DOHH2 (cell line): ENCODE results near the gene HACD3.
"Not testable (repeated sequence)": the region's sequence is repeated elsewhere in the genome, so short reads cannot be mapped to it uniquely, and the experiment has no call there.

Experiments used
- H3F3A ChIP-seq: fragments of 200-600 bp; sonication (generic), shearing (Covaris generic); 2 replicates; pipeline ENCODE4 v1.6.0; 2016; ENCODE audit warnings: antibody characterized with exemption, mild to moderate bottlenecking; ENCODE audit not compliant: control insufficient read depth, insufficient read depth
- H3K27ac ChIP-seq: fragments of 200-600 bp; sonication (generic); 2 replicates; pipeline ENCODE4 v1.5.1; 2014; ENCODE audit warnings: low read depth, mild to moderate bottlenecking, low read length, moderate library complexity
- H3K27me3 ChIP-seq: fragments of 200-600 bp; sonication (generic); 2 replicates; pipeline ENCODE4 v1.6.1; 2014; ENCODE audit warnings: mild to moderate bottlenecking, low read length, mixed read lengths; ENCODE audit not compliant: control insufficient read depth
- H3K36me3 ChIP-seq: fragments of 200-600 bp; sonication (generic); 2 replicates; pipeline ENCODE4 v1.6.1; 2014; ENCODE audit warnings: mild to moderate bottlenecking, low read length, moderate library complexity, mixed read lengths; ENCODE audit not compliant: control insufficient read depth
- H3K4me1 ChIP-seq: fragments of 200-600 bp; sonication (generic); 2 replicates; pipeline ENCODE4 v1.6.1; 2014; ENCODE audit warnings: mild to moderate bottlenecking, low read length, mixed read lengths; ENCODE audit not compliant: control insufficient read depth
- H3K4me2 ChIP-seq: fragments of 200-600 bp; sonication (generic); 2 replicates; pipeline ENCODE4 v1.6.0; 2014; ENCODE audit warnings: mild to moderate bottlenecking, low read length, moderate library complexity
- H3K4me3 ChIP-seq: fragments of 200-600 bp; sonication (generic); 2 replicates; pipeline ENCODE4 v1.5.1; 2014; ENCODE audit warnings: mild to moderate bottlenecking, low read length, mixed read lengths
- H3K79me2 ChIP-seq: fragments of 200-600 bp; sonication (generic); 2 replicates; pipeline ENCODE4 v1.6.1; 2014; ENCODE audit warnings: mild to moderate bottlenecking, low read length, mixed read lengths; ENCODE audit not compliant: control insufficient read depth
- H3K9me2 ChIP-seq: fragments of 200-600 bp; sonication (generic); replicated peaks from 2 replicates; pipeline ENCODE4 v1.6.1; 2014; ENCODE audit warnings: mild to moderate bottlenecking, low read length, mixed read lengths; ENCODE audit not compliant: control insufficient read depth
- H3K9me3 ChIP-seq: fragments of 200-600 bp; sonication (generic); 2 replicates; pipeline ENCODE4 v1.6.1; 2014; ENCODE audit warnings: antibody characterized with exemption, low read length, mixed read lengths; ENCODE audit not compliant: control insufficient read depth, insufficient read depth
- H4K20me1 ChIP-seq: fragments of 200-600 bp; sonication (generic); 2 replicates; pipeline ENCODE4 v1.6.0; 2014; ENCODE audit warnings: low read depth, mild to moderate bottlenecking, antibody characterized with exemption, low read length, moderate library complexity; ENCODE audit not compliant: control insufficient read depth, insufficient read depth
- EZH2phosphoT487 ChIP-seq: fragments of 200-600 bp; sonication (generic); IDR thresholded peaks from 2 replicates; pipeline ENCODE4 v1.6.1; 2017; ENCODE audit warnings: borderline replicate concordance, mild to moderate bottlenecking, antibody characterized with exemption, low read length, moderate library complexity, mixed read lengths
- TF ChIP-seq, protein P1 (sequence below): fragments of 200-600 bp; sonication (generic); IDR thresholded peaks from one replicate; pipeline ENCODE4 v1.5.1; 2014; ENCODE audit warnings: antibody characterized with exemption, mild to moderate bottlenecking, low read depth, low read length; ENCODE audit not compliant: poor library complexity, severe bottlenecking

Gene HACD3

DNA sequence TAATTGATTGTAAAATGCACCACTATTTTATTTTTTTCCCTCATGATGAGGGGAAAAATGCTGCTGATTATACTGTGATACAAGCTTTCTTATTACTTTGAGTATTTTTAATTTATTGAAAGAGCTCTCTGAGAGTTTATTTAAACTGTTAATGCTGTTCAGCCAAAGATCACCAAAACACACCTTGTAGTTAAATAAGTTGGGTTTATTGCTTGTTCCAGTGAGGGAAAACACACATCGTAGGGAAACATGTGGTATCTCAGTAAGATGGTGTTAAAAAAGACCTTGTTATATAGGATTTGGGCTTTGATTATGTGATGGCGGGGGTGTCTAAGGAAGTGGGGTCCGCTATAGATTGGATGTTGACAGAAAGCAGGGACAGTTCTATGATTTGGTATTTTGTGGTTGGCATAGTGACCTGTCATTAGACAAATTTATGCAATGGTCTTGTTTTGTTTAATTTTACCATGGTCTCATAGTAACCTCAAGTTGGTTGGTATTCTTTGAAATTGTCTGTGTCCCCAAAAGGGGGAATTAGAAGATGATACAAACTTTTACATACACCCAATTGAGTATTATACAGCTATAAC is 11.1 kb downstream of the HACD3 start:
- no peaks in the 10 kb centered on the region for H3K9me3 ChIP-seq
- TF ChIP-seq, protein P1, sequence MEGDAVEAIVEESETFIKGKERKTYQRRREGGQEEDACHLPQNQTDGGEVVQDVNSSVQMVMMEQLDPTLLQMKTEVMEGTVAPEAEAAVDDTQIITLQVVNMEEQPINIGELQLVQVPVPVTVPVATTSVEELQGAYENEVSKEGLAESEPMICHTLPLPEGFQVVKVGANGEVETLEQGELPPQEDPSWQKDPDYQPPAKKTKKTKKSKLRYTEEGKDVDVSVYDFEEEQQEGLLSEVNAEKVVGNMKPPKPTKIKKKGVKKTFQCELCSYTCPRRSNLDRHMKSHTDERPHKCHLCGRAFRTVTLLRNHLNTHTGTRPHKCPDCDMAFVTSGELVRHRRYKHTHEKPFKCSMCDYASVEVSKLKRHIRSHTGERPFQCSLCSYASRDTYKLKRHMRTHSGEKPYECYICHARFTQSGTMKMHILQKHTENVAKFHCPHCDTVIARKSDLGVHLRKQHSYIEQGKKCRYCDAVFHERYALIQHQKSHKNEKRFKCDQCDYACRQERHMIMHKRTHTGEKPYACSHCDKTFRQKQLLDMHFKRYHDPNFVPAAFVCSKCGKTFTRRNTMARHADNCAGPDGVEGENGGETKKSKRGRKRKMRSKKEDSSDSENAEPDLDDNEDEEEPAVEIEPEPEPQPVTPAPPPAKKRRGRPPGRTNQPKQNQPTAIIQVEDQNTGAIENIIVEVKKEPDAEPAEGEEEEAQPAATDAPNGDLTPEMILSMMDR = no peak
- no peak for TF ChIP-seq EZH2phosphoT487
- H3F3A ChIP-seq = peaks cover 2% of the 10 kb centered on the region; the same call in 1 of the 2 replicates
- peaks cover 5% of the 10 kb centered on the region; the same call in 1 of the 2 replicates for H4K20me1 ChIP-seq
- no peaks in the 10 kb centered on the region for H3K9me2 ChIP-seq
- peaks cover 94% of the 10 kb centered on the region for H3K79me2 ChIP-seq
- H3K27me3 ChIP-seq = no peaks in the 10 kb centered on the region
- no peak overlapping the region for H3K27ac ChIP-seq
- no peak overlapping the region for H3K4me2 ChIP-seq
- H3K4me1 ChIP-seq = no peaks in the 10 kb centered on the region
- H3K4me3 ChIP-seq = no peak overlapping the region
- H3K36me3 ChIP-seq = peaks cover 5% of the 10 kb centered on the region; the same call in 1 of the 2 replicates

GRCh38 chr15:65547841-65548240 is 17.6 kb downstream of the HACD3 start:
- TF ChIP-seq EZH2phosphoT487 = no peak
- TF ChIP-seq, protein P1 = no peak
- Histone ChIP-seq H3K9me2 (no peaks in the 10 kb centered on the region), H3K27ac (no peak overlapping the region), H4K20me1 (peaks cover 4% of the 10 kb centered on the region; the same call in 1 of the 2 replicates), H3K36me3 (peaks cover 10% of the 10 kb centered on the region), H3F3A (peaks cover 2% of the 10 kb centered on the region; the same call in 1 of the 2 replicates), H3K9me3 (no peaks in the 10 kb centered on the region), H3K79me2 (peaks cover 91% of the 10 kb centered on the region), H3K4me1 (no peaks in the 10 kb centered on the region), H3K27me3 (no peaks in the 10 kb centered on the region), H3K4me2 (no peak overlapping the region), H3K4me3 (no peak overlapping the region)

GRCh38 chr15:65549288-65549687 is 19.0 kb downstream of the HACD3 start:
- not testable (repeated sequence) for H3K9me2 ChIP-seq, H3K4me1 ChIP-seq, H4K20me1 ChIP-seq, H3K9me3 ChIP-seq, H3K27ac ChIP-seq, H3K27me3 ChIP-seq, H3F3A ChIP-seq, H3K4me3 ChIP-seq, H3K4me2 ChIP-seq
- H3K36me3 ChIP-seq = peaks cover 22% of the 10 kb centered on the region
- peaks cover 88% of the 10 kb centered on the region for H3K79me2 ChIP-seq

GRCh38 chr15:65550681-65551098 is 20.4 kb downstream of the HACD3 start:
- H3K4me2 ChIP-seq = no peak overlapping the region
- no peak overlapping the region for H3K27ac ChIP-seq
- H3K9me3 ChIP-seq = no peaks in the 10 kb centered on the region
- peaks cover 34% of the 10 kb centered on the region for H3K36me3 ChIP-seq
- TF ChIP-seq, protein P1 = no peak
- no peak for TF ChIP-seq EZH2phosphoT487
- peaks cover 75% of the 10 kb centered on the region for H3K79me2 ChIP-seq
- H3K4me3 ChIP-seq = no peak overlapping the region
- no peaks in the 10 kb centered on the region for H3F3A ChIP-seq
- H3K9me2 ChIP-seq = no peaks in the 10 kb centered on the region
- 0 out of 2 replicates have a peak, but pooled peaks cover 4% of the 10 kb centered on the region for H4K20me1 ChIP-seq
- no peaks in the 10 kb centered on the region for H3K4me1 ChIP-seq
- no peaks in the 10 kb centered on the region for H3K27me3 ChIP-seq
